Stimulated activated CD4-positive, alpha-beta T cell treated with anti-CD3 and anti-CD28 coated beads, Interleukin-4, amount 100 ng/mL, for 24 hours (primary cell): Measurements from ENCODE around the gene MAP3K2.

Source experiments
- DNase-seq: peaks from one replicate; pipeline ENCODE4 v3.0.0-alpha.2; 2020

The MAP3K2 gene

GRCh38 chr2:127280693-127281092 lies 107.1 kb downstream of the MAP3K2 start:
- no peak for DNase-seq

GRCh38 chr2:127279781-127280180 lies 108.0 kb downstream of the MAP3K2 start:
- DNase-seq = no peak

GRCh38 chr2:127278959-127279358 lies 108.8 kb downstream of the MAP3K2 start:
- no peak for DNase-seq

GRCh38 chr2:127277028-127277427 lies 110.7 kb downstream of the MAP3K2 start:
- no peak for DNase-seq

- DNase-seq = no peak
These were observed 112.0 kb downstream of the MAP3K2 start for GRCh38 chr2:127275789-127276188.

GRCh38 chr2:127275356-127275755 lies 112.4 kb downstream of the MAP3K2 start:
- no peak for DNase-seq

GRCh38 chr2:127270663-127271062 lies 117.1 kb downstream of the MAP3K2 start:
- no peak for DNase-seq

- DNase-seq = no peak
These were observed 125.9 kb downstream of the MAP3K2 start for GRCh38 chr2:127261804-127262406.

- no peak for DNase-seq
These were observed 128.4 kb downstream of the MAP3K2 start for GRCh38 chr2:127259355-127259754.

GRCh38 chr2:127256866-127257265 lies 130.9 kb downstream of the MAP3K2 start:
- no peak for DNase-seq

GRCh38 chr2:127256381-127256780 lies 131.4 kb downstream of the MAP3K2 start:
- no peak for DNase-seq

GRCh38 chr2:127255721-127256120 lies 132.1 kb downstream of the MAP3K2 start:
- no peak for DNase-seq

- DNase-seq = no peak
These were observed 132.6 kb downstream of the MAP3K2 start for GRCh38 chr2:127255146-127255545.

- no peak for DNase-seq
These were observed 133.3 kb downstream of the MAP3K2 start for GRCh38 chr2:127254386-127254981.
